Prostate gland (tissue), 2 donors: Measurements from ENCODE around the gene IL3.

Source experiments
- POLR2A ChIP-seq: fragments of 450-650 bp; IDR thresholded peaks from one replicate; pipeline ENCODE4 v1.6.1; 2016; ENCODE audit warnings: antibody characterized with exemption, mild to moderate bottlenecking
- POLR2AphosphoS5 ChIP-seq: sonication (generic); formaldehyde crosslinking; IDR thresholded peaks from one replicate; pipeline ENCODE4 v1.6.1; 2017; ENCODE audit warnings: antibody characterized with exemption
- TF ChIP-seq, protein P1 (sequence below), 4 experiments: fragments of 200-600 bp in 2 of 4; fragments of 450-650 bp in 2 of 4; sonication (generic) in 2 of 4; IDR thresholded peaks; 1 replicate in 3 of 4; 2 replicates in 1 of 4; pipeline ENCODE4 v1.5.1; 2016 to 2019; ENCODE audit warnings: antibody characterized with exemption in 4 of 4, mild to moderate bottlenecking in 2 of 4, moderate library complexity in 2 of 4

- TF ChIP-seq, protein P1, sequence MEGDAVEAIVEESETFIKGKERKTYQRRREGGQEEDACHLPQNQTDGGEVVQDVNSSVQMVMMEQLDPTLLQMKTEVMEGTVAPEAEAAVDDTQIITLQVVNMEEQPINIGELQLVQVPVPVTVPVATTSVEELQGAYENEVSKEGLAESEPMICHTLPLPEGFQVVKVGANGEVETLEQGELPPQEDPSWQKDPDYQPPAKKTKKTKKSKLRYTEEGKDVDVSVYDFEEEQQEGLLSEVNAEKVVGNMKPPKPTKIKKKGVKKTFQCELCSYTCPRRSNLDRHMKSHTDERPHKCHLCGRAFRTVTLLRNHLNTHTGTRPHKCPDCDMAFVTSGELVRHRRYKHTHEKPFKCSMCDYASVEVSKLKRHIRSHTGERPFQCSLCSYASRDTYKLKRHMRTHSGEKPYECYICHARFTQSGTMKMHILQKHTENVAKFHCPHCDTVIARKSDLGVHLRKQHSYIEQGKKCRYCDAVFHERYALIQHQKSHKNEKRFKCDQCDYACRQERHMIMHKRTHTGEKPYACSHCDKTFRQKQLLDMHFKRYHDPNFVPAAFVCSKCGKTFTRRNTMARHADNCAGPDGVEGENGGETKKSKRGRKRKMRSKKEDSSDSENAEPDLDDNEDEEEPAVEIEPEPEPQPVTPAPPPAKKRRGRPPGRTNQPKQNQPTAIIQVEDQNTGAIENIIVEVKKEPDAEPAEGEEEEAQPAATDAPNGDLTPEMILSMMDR (IDR thresholded peaks at IDR 0.05), result no peak
- TF ChIP-seq POLR2AphosphoS5, result no peak
- TF ChIP-seq POLR2A, result no peak
Observed at GRCh38 chr5:132050136-132050535, 10.3 kb upstream of the IL3 start.
